ENCODE results near the gene SPDYE4.
"Not testable (repeated sequence)": the region's sequence is repeated elsewhere in the genome, so short reads cannot be mapped to it uniquely, and the experiment has no call there.

Gene SPDYE4

GRCh38 chr17:8758137-8758596 lies at the start of gene SPDYE4:
Gene SPDYE4, minus strand, starts transcription at chr17:8758546. Its CDS starts 164 bp downstream, at chr17:8758382.
- in situ Hi-C loops (cut with MboI; ENCODE audit: low sequenced_read_pairs) = no loop called here

DNA sequence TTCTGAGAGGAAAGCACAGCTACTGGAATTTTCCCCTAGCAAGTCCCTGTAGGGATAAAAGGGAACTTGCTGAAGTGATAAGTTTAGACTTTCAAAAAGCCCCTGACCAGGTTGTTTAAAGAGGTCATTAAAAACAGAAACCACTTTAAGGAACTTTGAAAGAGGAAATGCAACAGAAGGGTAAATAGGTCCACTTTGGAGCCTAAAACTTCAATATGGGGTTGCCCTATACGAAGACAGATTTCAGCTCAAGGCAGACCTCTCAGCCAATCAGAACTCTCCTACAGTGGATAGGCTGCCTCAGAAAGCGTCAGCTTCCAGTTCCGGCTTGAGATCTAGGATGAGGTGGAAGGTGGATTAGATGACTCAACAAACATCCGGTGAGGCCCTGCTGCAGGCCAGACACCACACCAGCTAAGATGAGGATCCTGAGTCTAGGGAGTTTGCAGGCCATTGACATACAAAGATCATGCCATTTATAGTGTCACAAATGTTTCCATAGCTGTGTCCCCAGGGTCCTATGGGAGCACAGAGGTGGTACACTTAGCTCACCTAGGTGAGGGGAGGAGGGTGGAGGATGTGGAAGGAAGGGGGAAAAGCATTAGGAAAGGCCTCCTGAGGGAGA lies 48.7 kb upstream of the SPDYE4 start:
- in situ Hi-C loops (cut with MboI; ENCODE audit: low sequenced_read_pairs) = no loop called here

GRCh38 chr17:8806253-8806925 lies 48.0 kb upstream of the SPDYE4 start:
- in situ Hi-C loops (cut with MboI; ENCODE audit: low sequenced_read_pairs) = no loop called here

- in situ Hi-C loops (cut with MboI; ENCODE audit: low sequenced_read_pairs) = not testable (repeated sequence)
Observed at GRCh38 chr17:8805396-8805795, 47.0 kb upstream of the SPDYE4 start.

DNA sequence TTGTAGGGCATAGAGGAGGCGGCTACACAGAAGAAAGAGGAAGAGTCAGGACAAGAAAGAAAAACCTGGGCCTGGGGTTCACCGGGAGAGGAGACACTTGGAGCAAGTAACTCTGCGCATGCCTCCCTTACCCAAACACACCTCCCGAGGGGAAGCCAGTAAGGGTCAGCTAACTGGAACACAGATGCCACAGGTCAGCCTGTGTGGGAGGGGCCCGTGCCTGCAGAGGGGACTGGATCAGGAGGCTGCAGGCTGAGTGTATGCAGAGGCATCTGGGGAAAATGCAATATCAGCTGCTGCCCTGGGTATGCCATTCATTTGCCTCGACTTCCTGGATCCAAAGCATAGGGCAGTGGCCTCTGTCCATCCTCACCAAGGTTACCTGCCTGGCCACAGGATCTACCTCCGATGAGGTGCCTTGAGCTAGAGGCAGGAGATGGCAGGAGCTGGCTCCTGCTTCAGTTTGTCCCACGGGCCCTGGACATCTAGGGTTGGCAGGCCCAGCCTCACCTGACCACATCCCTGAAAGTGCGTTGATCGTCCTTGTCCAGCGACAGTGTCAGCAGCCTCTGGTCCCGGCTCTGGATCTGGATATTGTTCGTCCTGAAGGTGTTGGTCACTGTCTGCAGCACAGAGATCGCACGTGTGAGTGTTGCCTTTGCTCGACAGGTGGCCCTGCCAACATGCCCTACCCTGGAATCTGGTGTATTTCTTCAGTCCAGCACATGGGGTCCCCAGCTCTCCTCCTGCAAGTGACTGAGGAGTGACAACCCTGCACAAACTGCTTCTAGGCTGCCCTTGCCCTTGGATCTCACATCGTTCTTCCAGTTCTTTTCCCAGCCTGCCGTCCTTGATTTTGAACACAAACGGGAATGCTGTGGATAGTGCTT lies 45.4 kb upstream of the SPDYE4 start:
- in situ Hi-C loops (cut with MboI; ENCODE audit: low sequenced_read_pairs) = no loop called here

DNA sequence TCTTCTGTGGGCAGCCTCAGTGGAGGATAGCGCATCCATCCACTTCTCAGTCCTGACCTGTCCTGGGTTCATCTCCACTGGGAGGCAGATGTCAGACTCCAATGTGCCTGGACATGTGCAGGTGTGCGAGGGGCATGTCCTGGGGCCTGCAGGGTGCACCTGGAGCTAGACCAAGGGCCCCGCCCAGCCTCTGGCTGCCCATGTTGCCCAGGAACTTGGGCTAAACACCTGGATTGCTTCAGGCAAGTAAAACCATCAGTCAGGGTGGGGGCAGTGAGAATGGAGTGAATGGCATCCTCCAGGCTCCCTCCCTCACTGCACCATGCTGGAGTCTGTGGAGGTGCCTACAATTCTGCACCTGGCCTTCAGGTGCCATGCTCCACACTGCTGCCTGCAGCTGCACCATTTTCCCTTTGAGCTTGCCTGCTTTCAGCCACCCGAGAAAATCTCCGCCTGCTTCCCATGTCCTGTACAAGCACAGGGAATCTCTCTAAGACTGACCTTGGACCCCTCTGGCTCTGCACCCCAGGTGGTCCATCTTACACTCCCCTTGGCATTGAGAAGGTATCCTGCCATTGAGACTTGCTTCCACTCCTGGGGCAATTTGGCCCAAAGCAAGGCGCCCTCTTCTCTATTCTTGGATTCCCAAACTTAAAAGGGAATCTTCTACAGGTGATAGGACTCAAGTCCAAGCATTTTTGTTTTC lies 42.9 kb upstream of the SPDYE4 start:
- in situ Hi-C loops (cut with MboI; ENCODE audit: low sequenced_read_pairs) = no loop called here

DNA sequence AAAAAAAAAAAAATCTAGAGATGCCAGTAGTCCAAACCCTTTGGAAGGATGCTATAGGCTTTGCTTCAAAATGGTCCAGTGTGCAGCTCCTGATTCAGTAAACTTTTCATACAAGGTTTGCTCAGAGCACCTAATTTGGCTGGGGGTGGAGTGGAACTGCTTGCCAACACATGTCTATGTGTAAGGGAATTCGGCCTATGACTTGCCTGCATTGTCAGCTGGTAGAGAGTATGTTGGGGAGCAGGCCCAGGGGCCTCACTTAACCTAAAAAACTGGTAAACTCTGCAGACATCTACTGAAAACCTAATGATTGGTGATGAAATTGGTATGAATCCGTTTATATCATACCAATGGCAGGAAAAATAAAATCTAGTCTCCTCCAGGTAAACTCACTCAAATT lies 42.3 kb upstream of the SPDYE4 start:
- in situ Hi-C loops (cut with MboI; ENCODE audit: low sequenced_read_pairs) = no loop called here

DNA sequence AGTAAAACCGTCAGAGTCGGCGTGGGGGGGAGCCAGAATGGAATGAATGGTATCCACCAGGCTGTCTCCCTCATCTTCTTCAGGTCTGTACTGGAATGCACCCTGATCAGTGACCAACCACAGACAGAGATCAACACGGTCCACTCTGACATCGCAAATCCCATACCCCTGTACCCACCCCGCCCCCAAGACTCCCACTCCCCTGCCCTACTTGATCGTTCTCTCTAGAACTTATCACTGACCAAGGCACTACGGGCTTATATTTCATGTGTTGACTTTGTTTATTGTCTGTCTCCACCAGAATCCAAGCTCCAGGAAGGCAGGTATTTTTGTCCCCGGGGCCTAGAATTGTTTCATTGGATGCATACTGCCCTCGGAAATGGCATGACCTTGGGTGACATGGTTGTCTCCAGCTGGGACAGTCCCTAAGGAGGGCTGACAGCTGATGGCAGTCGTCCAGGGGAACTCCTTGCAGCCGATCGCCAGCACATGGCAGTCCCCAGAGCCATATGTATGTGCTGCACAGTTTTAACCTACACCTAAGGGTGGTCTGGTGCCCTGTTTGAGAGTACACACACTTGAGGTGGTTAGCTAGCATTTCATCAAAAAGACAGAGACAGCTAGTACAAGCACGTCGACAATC lies 41.3 kb upstream of the SPDYE4 start:
- in situ Hi-C loops (cut with MboI; ENCODE audit: low sequenced_read_pairs) = no loop called here

DNA sequence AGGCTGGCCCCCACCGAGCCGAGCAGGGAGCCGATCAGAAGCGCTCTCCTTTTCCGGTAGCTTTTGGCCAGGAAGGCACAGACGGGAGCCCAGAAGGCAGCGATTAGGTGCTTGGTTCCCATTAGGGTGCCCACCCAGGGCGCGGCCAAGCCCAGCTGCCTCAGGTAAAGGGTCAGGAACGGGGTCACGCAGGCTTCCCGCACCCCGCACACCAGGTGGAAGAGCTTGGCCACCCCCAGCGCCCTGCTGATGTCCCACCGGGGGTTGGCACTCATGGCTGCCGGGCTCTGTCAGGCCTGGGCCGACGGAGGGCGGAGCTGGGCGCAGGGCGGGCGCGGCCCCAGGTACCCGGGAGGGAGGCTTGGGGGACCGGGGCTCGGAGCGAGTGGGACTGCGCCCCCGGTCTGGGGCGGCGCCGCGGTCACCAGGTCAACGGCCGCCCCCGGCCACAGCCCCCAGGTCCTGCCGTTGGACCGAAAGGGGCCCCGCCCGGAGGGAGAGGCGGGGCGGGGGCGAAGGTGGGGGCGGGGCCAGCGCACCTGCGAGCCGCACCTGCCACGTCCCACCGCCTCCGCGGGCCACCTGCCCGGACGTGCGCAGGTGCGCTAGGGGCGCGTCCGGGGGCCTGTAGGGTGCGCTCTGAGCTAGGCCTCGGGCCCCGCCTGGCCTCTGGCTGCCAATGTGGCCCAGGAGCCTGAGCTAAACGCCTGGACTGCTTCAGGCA lies 40.7 kb upstream of the SPDYE4 start, which contains the start of gene MFSD6L:
MFSD6L (minus strand) TSS at position 520 of the 724 bp plus-strand sequence; CDS start at position 275, 245 bp downstream.
- in situ Hi-C loops (cut with MboI; ENCODE audit: low sequenced_read_pairs) = no loop called here

- in situ Hi-C loops (cut with MboI; ENCODE audit: low sequenced_read_pairs) = no loop called here
Observed at GRCh38 chr17:8798176-8798845, 40.0 kb upstream of the SPDYE4 start.

DNA sequence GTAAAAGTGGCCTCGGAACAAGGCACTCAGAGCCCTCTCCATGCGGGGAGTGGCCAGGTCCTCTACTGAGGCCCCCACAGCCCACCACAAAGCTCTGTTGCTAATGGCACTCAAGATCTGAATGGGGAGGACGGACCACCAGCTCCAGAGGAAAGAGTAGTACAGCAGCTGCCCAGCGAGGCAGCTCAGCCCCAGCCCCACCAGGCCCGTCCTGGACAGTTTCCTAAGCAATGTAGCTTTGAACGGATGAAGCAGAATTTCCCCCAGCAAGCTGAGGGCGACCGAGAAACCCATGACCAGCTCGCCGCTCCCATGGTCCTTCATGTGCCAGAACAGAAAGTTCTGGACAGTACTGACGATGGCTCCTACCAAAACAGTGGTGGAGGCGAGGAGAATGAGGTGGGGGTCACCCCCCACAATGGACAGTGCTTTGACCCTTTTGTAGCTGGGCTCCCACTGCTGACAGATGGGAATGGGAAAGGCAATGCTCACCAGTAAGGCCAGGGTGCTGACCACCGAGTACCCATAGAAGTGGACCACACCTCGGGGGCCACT lies 39.4 kb upstream of the SPDYE4 start:
- in situ Hi-C loops (cut with MboI; ENCODE audit: low sequenced_read_pairs) = no loop called here

GRCh38 chr17:8794636-8795035 lies 36.3 kb upstream of the SPDYE4 start:
- in situ Hi-C loops (cut with MboI; ENCODE audit: low sequenced_read_pairs) = no loop called here

GRCh38 chr17:8793649-8794048 lies 35.3 kb upstream of the SPDYE4 start:
- in situ Hi-C loops (cut with MboI; ENCODE audit: low sequenced_read_pairs) = no loop called here

DNA sequence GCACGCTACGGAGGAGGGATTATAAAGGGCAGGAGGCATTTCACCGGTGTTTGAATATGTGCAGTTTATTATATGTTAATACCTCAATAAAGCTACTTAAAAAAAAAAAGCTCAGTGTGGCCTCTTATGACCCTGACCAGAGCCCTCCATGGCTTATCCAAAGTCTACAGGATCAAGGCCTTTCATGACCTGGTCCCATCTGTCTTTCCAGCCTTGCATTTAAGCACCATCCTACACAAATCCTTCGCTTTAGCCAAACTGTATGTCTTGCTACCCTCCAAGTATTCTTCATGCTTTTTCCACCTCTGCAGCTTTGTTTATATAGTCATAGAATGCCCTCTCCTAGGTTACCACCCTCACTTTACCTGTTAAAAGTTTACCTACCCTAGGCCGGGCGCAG lies 34.3 kb upstream of the SPDYE4 start:
- in situ Hi-C loops (cut with MboI; ENCODE audit: low sequenced_read_pairs) = no loop called here

- in situ Hi-C loops (cut with MboI; ENCODE audit: low sequenced_read_pairs) = no loop called here
Observed at GRCh38 chr17:8791910-8792270, 33.5 kb upstream of the SPDYE4 start.

DNA sequence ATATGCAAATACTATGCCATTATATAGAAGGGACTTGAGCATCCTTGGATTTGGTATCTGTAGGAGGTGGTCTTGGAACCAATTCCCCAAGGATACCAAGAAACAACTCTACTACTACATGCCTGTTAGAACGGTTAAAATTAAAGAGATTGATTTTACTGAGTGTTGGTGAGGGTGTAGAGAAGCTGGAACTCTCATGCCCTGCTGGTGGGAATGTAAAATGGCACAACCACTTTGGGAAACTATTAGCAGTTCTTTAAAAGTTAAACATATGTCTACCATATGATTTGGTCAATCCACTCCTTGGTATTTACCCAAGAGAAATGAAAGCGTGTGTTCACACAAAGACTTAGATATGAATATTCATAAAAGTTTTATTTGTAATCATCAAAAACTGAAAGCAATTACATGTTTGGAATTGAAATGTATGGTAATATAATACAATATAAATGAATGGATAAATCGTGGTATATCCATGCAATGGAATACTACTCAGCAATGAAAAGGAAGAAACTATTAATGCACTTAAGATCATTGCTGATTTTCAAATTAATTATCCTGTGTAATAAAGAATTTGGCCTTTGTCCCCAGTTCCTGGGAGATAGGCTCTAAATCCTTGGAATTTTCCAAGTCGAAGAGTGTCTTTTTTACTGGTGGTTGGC lies 33.0 kb upstream of the SPDYE4 start:
- in situ Hi-C loops (cut with MboI; ENCODE audit: low sequenced_read_pairs) = no loop called here

- in situ Hi-C loops (cut with MboI; ENCODE audit: low sequenced_read_pairs) = no loop called here
Observed at GRCh38 chr17:8789743-8790142, 31.4 kb upstream of the SPDYE4 start.

DNA sequence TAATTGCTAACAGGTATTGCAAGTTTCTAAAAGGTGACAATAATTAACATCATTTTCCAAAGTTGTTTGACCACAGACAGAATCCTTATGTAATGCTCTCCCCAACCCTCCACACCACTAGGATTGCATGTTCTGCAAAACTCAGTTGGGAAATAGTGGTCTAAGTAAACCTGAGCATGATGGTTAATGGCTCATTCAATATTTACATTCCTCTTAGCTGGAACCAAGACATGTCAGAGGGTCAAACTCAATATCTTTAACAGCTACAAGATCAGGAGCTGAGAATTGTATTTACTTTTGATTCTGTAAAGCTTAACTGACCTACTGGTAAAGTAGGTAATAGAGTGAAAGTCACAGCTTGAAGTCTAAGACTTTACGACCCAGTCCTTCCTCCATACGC lies 30.7 kb upstream of the SPDYE4 start:
- in situ Hi-C loops (cut with MboI; ENCODE audit: low sequenced_read_pairs) = no loop called here

Measured in HL-60/S4 (cell line).